Measurements from ENCODE around the gene CTDNEP1.

The CTDNEP1 gene

DNA sequence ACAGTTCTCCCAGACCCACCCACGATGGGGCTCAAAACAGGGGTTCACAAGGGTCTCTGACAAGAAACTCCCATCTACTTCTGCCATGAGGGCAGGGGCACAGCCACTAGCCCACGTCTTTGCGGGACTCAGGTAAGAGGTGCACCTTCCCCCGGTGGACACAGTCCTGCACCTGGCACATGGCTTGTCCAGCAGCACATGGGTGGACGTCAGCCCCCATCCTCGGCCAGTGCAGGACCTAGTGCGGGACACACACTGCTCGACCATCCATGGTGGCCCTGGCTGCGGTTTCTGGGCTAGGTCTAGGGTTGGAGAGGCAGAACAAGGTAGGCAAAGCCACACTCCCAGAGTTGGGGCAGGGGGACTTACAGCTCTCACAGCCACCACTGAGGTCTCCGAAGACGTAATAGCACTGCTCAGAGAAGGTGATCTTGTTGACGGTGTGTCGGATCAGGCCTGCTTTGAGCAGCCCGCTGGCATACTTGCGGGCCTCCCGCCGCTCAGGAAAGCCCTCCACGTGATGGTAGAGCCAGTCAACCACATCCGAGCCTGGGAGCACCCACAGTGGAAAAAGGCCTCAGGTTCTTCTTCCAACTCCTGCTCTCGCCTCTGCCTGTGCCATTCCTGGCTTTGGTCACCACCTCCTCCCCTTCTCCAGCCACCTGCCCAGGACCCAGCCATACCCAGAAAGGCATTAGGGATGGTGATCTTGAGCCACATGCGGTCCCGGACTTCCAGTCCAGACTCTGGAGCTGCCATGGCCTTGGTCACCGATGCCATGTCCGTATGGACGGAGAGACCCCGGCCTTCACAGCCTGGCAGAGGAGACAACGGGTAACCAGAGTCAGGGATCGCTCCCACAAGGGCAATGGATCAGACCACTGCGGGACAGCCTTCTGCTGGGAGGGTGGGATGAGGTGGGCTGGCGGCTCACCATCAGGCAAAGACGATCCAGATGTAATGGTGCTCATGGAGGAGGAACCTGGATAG is 24.5 kb downstream of the CTDNEP1 start:
- ChIA-PET CTCF (no interaction called here), POLR2A (no interaction called here)
- no peak for TF ChIP-seq FOXA1 (IDR thresholded peaks at IDR 0.05)
- TF ChIP-seq FOXM1 (IDR thresholded peaks at IDR 0.05; ENCODE audit: borderline replicate concordance), result no peak
- TF ChIP-seq ZNF384 (IDR thresholded peaks at IDR 0.05), result no peak
- no peak for TF ChIP-seq ELF4 (IDR thresholded peaks at IDR 0.05)
- no peak for DNase-seq (ENCODE audit: extremely low spot score)

DNA sequence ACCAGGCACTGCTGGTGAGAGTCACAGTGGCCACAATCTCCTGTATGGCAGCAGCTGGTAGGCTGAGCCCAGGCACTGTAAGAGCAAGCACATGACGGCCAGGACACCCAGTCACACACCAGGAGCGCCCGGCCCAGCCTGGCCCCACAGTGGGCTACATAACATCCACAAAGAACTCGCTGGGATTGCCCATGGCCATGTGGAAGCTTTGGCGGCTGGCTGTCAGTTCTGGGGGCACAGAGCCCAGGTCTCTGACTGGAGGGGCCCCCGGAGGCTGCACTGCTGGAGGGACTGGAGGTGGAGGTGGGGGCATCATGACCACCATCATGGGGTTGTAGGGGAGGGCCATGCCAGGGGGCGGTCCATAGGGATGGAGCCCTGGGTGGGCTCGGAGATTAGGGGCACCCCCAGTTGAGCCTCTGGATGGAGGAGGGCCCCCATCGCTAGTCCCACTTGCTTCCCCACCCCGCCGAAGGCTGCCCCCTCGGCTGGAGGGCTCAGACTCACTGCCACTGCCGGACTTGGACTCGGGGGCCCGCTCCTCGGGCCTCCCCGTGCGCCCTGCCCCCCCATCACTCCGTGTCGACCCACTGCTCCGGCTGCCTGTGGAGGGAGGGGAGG is 25.7 kb downstream of the CTDNEP1 start:
- no peak for DNase-seq (ENCODE audit: extremely low spot score)
- CTCF ChIA-PET, result interaction anchor here (0.6 kb wide), 1 partner anchor 50 kb away, joined by 3 read pairs; no protein-coding TSS in a partner anchor

DNA sequence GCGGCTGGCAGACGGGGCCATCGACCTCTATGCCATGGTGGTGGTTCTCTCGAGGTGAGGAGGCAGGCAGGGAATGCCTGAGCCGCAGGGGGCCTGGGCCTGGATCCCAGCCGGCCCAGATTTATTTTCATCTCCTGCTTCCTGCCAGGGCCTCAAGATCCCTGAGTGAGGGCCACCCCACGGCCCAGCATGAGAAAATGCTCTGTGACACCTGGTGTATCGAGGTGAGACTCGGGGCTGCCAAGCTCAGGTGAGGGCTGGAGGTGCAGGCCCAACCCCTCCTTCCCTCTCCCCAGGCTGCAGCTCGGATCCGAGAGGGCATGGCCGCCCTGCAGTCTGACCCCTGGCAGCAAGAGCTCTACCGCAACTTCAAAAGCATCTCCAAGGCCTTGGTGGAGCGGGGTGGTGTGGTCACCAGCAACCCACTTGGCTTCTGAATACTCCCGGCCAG is 26.8 kb downstream of the CTDNEP1 start:
- POLR2A ChIA-PET, result interaction anchor here (9.3 kb wide), 1 partner anchor 14 kb away, joined by 166 read pairs; the partner anchor contains the start of genes DVL2, GABARAP and PHF23
- DNase-seq (ENCODE audit: extremely low spot score), result no peak
- CTCF ChIA-PET, result interaction anchor here (0.9 kb wide), 1 partner anchor 9 kb away, joined by 3 read pairs; no protein-coding TSS in a partner anchor
- TF ChIP-seq SUZ12 (IDR thresholded peaks at IDR 0.05), result no peak
- TF ChIP-seq TARDBP (IDR thresholded peaks at IDR 0.05), result no peak
- no peak for TF ChIP-seq BHLHE40 (IDR thresholded peaks at IDR 0.05; ENCODE audit: borderline replicate concordance)
- no peak for TF ChIP-seq LEF1 (IDR thresholded peaks at IDR 0.05; ENCODE audit: borderline replicate concordance)
- TF ChIP-seq L3MBTL2 (conservative IDR thresholded peaks at IDR 0.05), result no peak
- TF ChIP-seq CTBP1 (IDR thresholded peaks at IDR 0.05; ENCODE audit: borderline replicate concordance), result no peak
- no peak for TF ChIP-seq SP1 (IDR thresholded peaks at IDR 0.05)
- no peak for TF ChIP-seq HDGF (IDR thresholded peaks at IDR 0.05; ENCODE audit: borderline replicate concordance)
- no peak for TF ChIP-seq ARNT (IDR thresholded peaks at IDR 0.05)
- TF ChIP-seq, protein P1, sequence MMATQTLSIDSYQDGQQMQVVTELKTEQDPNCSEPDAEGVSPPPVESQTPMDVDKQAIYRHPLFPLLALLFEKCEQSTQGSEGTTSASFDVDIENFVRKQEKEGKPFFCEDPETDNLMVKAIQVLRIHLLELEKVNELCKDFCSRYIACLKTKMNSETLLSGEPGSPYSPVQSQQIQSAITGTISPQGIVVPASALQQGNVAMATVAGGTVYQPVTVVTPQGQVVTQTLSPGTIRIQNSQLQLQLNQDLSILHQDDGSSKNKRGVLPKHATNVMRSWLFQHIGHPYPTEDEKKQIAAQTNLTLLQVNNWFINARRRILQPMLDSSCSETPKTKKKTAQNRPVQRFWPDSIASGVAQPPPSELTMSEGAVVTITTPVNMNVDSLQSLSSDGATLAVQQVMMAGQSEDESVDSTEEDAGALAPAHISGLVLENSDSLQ (IDR thresholded peaks at IDR 0.05), result no peak
- no peak for TF ChIP-seq FOXA1 (IDR thresholded peaks at IDR 0.05)
- TF ChIP-seq ELF4 (IDR thresholded peaks at IDR 0.05), result no peak
- TF ChIP-seq ZNF384 (IDR thresholded peaks at IDR 0.05), result no peak
- TF ChIP-seq FOXM1 (IDR thresholded peaks at IDR 0.05; ENCODE audit: borderline replicate concordance), result no peak
- no peak for TF ChIP-seq FOXK2 (IDR thresholded peaks at IDR 0.05)
- no peak for TF ChIP-seq NFRKB (IDR thresholded peaks at IDR 0.05)

More for the DNA sequence above, 25.7 kb downstream of the CTDNEP1 start:
- TF ChIP-seq BHLHE40 (IDR thresholded peaks at IDR 0.05; ENCODE audit: borderline replicate concordance), result no peak
- POLR2A ChIA-PET, result interaction anchor here (9.3 kb wide), 1 partner anchor 13 kb away, joined by 166 read pairs; the partner anchor contains the start of genes DVL2, GABARAP and PHF23

DNA sequence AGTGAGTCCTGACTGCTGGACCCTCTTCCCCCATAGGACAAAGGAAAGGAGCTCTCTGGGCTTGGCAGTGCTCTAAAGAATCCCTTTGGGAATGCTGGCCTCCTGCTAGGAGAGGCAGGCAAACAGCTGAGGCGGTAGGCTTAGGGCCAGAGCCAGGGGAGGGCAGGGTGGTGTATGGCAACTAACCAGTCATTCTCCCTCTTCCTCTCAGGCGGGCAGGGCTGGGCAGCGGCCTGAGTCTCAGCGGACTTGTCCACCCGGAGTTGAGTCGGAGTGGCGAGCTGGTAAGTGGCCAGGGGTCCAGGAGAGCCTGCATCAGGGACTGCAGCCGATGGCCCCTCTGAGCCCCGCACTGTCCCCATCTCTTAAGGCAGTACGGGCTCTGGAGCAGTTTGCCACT is 27.4 kb downstream of the CTDNEP1 start:
- ChIA-PET CTCF (interaction anchor here (0.9 kb wide), 1 partner anchor 8 kb away, joined by 3 read pairs; no protein-coding TSS in a partner anchor), POLR2A (interaction anchor here (9.3 kb wide), 1 partner anchor 15 kb away, joined by 166 read pairs; the partner anchor contains the start of genes DVL2, GABARAP and PHF23)
- no peak for TF ChIP-seq FOXA1 (IDR thresholded peaks at IDR 0.05)
- no peak for TF ChIP-seq LEF1 (IDR thresholded peaks at IDR 0.05; ENCODE audit: borderline replicate concordance)
- no peak for TF ChIP-seq TARDBP (IDR thresholded peaks at IDR 0.05)
- no peak for TF ChIP-seq FOXM1 (IDR thresholded peaks at IDR 0.05; ENCODE audit: borderline replicate concordance)
- no peak for TF ChIP-seq NFRKB (IDR thresholded peaks at IDR 0.05)
- TF ChIP-seq, protein P1 (IDR thresholded peaks at IDR 0.05), result no peak
- no peak for TF ChIP-seq HDGF (IDR thresholded peaks at IDR 0.05; ENCODE audit: borderline replicate concordance)
- TF ChIP-seq ZNF384 (IDR thresholded peaks at IDR 0.05), result no peak
- no peak for TF ChIP-seq SP1 (IDR thresholded peaks at IDR 0.05)
- no peak for TF ChIP-seq CTBP1 (IDR thresholded peaks at IDR 0.05; ENCODE audit: borderline replicate concordance)
- no peak for TF ChIP-seq ARNT (IDR thresholded peaks at IDR 0.05)
- TF ChIP-seq SUZ12 (IDR thresholded peaks at IDR 0.05), result no peak
- TF ChIP-seq FOXK2 (IDR thresholded peaks at IDR 0.05), result no peak
- no peak for TF ChIP-seq L3MBTL2 (conservative IDR thresholded peaks at IDR 0.05)
- DNase-seq (ENCODE audit: extremely low spot score), result no peak

DNA sequence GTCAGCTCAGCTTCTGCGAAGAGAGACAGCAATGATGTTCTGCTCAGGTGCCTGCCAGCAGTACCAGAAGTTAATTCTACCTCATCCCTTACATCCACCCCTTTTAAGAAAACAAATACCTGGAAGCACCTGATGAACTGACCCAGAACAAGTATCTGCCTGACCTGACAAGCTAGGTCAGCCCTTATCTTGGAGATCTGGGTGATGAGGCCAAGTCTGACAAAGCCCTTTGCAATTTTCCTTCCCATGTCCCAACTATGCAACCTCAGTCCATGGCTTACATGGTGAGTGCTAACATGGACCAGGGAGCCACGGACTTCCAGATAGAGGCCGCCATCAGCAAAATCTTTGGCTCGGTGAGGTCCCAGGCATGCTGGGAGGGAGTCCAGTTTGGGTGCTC is 28.2 kb downstream of the CTDNEP1 start:
- ChIA-PET CTCF (no interaction called here), POLR2A (interaction anchor here (9.3 kb wide), 1 partner anchor 15 kb away, joined by 166 read pairs; the partner anchor contains the start of genes DVL2, GABARAP and PHF23)

DNA sequence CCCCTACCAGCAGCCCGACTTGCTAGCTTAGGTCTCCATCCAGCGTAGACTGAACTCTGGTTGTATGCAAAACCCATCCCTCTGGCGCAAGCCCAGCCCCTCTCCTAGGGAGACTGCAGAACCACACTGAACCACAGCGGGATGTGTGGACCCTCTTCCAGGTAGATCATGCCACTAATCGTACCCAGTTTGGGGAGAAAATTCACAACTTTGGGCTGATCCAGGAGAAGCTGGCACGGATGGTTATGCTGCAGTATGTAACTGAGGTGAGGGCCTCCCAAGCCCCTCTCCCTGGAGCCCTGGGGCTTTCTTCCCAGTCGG is 28.6 kb downstream of the CTDNEP1 start:
- CTCF ChIA-PET, result interaction anchor here (1.1 kb wide), 1 partner anchor 177 kb away, joined by 5 read pairs; no protein-coding TSS in a partner anchor
- TF ChIP-seq SUZ12 (IDR thresholded peaks at IDR 0.05) (no peak), SP1 (IDR thresholded peaks at IDR 0.05) (no peak), TARDBP (IDR thresholded peaks at IDR 0.05) (no peak), FOXM1 (IDR thresholded peaks at IDR 0.05; ENCODE audit: borderline replicate concordance) (no peak), LEF1 (IDR thresholded peaks at IDR 0.05; ENCODE audit: borderline replicate concordance) (no peak), ARNT (IDR thresholded peaks at IDR 0.05) (no peak), ZNF384 (IDR thresholded peaks at IDR 0.05) (no peak), CTBP1 (IDR thresholded peaks at IDR 0.05; ENCODE audit: borderline replicate concordance) (no peak), FOXK2 (IDR thresholded peaks at IDR 0.05) (no peak), ELF4 (IDR thresholded peaks at IDR 0.05) (no peak), L3MBTL2 (conservative IDR thresholded peaks at IDR 0.05) (no peak), FOXA1 (IDR thresholded peaks at IDR 0.05) (no peak), NFRKB (IDR thresholded peaks at IDR 0.05) (no peak), BHLHE40 (IDR thresholded peaks at IDR 0.05; ENCODE audit: borderline replicate concordance) (no peak), HDGF (IDR thresholded peaks at IDR 0.05; ENCODE audit: borderline replicate concordance) (no peak)
- TF ChIP-seq, protein P1 (IDR thresholded peaks at IDR 0.05), result no peak
- POLR2A ChIA-PET, result interaction anchor here (9.3 kb wide), 1 partner anchor 16 kb away, joined by 166 read pairs; the partner anchor contains the start of genes DVL2, GABARAP and PHF23
- DNase-seq (ENCODE audit: extremely low spot score), result no peak

More for the DNA sequence above, 28.2 kb downstream of the CTDNEP1 start:
- TF ChIP-seq L3MBTL2 (conservative IDR thresholded peaks at IDR 0.05), result no peak
- no peak for TF ChIP-seq ELF4 (IDR thresholded peaks at IDR 0.05)
- TF ChIP-seq SUZ12 (IDR thresholded peaks at IDR 0.05), result no peak
- no peak for TF ChIP-seq FOXK2 (IDR thresholded peaks at IDR 0.05)
- no peak for TF ChIP-seq HDGF (IDR thresholded peaks at IDR 0.05; ENCODE audit: borderline replicate concordance)
- TF ChIP-seq FOXA1 (IDR thresholded peaks at IDR 0.05), result no peak
- TF ChIP-seq BHLHE40 (IDR thresholded peaks at IDR 0.05; ENCODE audit: borderline replicate concordance), result no peak
- no peak for TF ChIP-seq FOXM1 (IDR thresholded peaks at IDR 0.05; ENCODE audit: borderline replicate concordance)
- no peak for DNase-seq (ENCODE audit: extremely low spot score)

All from HEK293T (cell line).